ENCODE data around the gene ERGIC2. TPM values are rescaled to one million over a fixed set of nuclear protein-coding genes. Genes with fewer than 3 reads are reported as not detected.
"Not testable (repeated sequence)": the region's sequence is repeated elsewhere in the genome, so short reads cannot be mapped to it uniquely, and the experiment has no call there.

ERGIC2 gene
- total and polyA plus RNA-seq, 9 donors, result 53.5 to 81.6 (median 59.7) TPM

- H3K27ac ChIP-seq (ENCODE audit: low read length), result no peak overlapping the region
- H3K4me3 ChIP-seq (ENCODE audit: low read length), result no peak overlapping the region
- no peaks in the 10 kb centered on the region for H3K27me3 ChIP-seq (ENCODE audit: control insufficient read depth, insufficient read depth, low read length)
- 44% methylated on average over 3 of the region's 4 CpGs for WGBS (ENCODE audit: insufficient coverage)
- no peak for DNase-seq
- H3K4me1 ChIP-seq (ENCODE audit: control insufficient read depth, insufficient read depth, low read length), result no peaks in the 10 kb centered on the region
- no peaks in the 10 kb centered on the region for H3K9me3 ChIP-seq (replicated peaks; ENCODE audit: control insufficient read depth, low read depth, low read length)
- no peaks in the 10 kb centered on the region for H3K36me3 ChIP-seq (ENCODE audit: control insufficient read depth, insufficient read depth, low read length)
Observed at GRCh38 chr12:29415111-29415510, 34.1 kb upstream of the ERGIC2 start.

DNA sequence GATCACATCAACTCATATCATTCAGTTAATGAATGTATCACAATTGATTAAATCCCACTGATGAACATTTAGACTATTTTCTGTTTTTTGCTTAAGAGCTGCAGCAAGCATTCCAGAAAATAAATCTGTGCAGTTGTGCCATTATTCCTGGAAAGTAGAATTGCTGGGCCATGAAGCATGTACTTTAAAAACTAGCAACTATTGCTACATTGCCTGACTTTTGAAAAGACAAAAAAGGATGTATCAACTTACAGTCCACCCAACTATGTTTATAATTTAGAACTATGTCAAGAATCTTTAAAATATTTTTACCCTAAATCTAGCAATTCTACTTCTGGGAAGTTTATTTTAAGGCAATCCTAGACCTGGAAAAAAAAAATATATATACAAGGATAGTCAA, 33.4 kb upstream of the ERGIC2 start:
- Histone ChIP-seq H3K27ac (ENCODE audit: low read length) (no peak overlapping the region), H3K27me3 (ENCODE audit: control insufficient read depth, insufficient read depth, low read length) (no peaks in the 10 kb centered on the region), H3K4me3 (ENCODE audit: low read length) (no peak overlapping the region), H3K9me3 (replicated peaks; ENCODE audit: control insufficient read depth, low read depth, low read length) (no peaks in the 10 kb centered on the region), H3K36me3 (ENCODE audit: control insufficient read depth, insufficient read depth, low read length) (no peaks in the 10 kb centered on the region), H3K4me1 (ENCODE audit: control insufficient read depth, insufficient read depth, low read length) (no peaks in the 10 kb centered on the region)
- DNase-seq, result no peak

DNA sequence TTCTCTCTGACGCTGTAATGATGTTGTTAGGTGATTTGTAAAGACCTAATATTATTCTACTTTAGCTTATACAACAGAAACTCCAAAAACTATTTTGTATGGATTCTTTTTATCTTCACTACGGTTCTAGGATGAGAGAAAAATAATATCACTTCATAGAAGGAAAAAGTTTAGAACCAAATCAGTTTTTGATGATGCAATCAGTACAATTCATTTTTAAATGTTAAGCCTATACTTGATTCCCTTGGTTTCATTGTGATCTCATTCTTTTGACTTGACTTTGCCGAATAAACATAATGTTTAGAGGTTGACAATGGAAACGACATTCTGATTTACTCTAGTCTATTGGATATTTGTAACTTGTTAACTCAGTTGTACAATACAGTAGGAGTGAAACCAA, 24.6 kb upstream of the ERGIC2 start:
- H3K27me3 ChIP-seq (ENCODE audit: control insufficient read depth, insufficient read depth, low read length), result no peaks in the 10 kb centered on the region
- H3K4me1 ChIP-seq (ENCODE audit: control insufficient read depth, insufficient read depth, low read length), result no peaks in the 10 kb centered on the region
- no CpG with 5 or more reads among the region's 4 CpGs for WGBS (ENCODE audit: insufficient coverage)
- no peaks in the 10 kb centered on the region for H3K36me3 ChIP-seq (ENCODE audit: control insufficient read depth, insufficient read depth, low read length)
- DNase-seq, result no peak
- no peaks in the 10 kb centered on the region for H3K9me3 ChIP-seq (replicated peaks; ENCODE audit: control insufficient read depth, low read depth, low read length)
- no peak overlapping the region for H3K4me3 ChIP-seq (ENCODE audit: low read length)
- H3K27ac ChIP-seq (ENCODE audit: low read length), result no peak overlapping the region

GRCh38 chr12:29403991-29404390, 23.0 kb upstream of the ERGIC2 start:
- no peak overlapping the region for H3K4me3 ChIP-seq (ENCODE audit: low read length)
- H3K4me1 ChIP-seq (ENCODE audit: control insufficient read depth, insufficient read depth, low read length), result no peaks in the 10 kb centered on the region
- no peaks in the 10 kb centered on the region for H3K36me3 ChIP-seq (ENCODE audit: control insufficient read depth, insufficient read depth, low read length)
- H3K9me3 ChIP-seq (replicated peaks; ENCODE audit: control insufficient read depth, low read depth, low read length), result no peaks in the 10 kb centered on the region
- H3K27ac ChIP-seq (ENCODE audit: low read length), result no peak overlapping the region
- WGBS (ENCODE audit: insufficient coverage), result 80% methylated on average over 2 of the region's 4 CpGs
- no peak for DNase-seq
- H3K27me3 ChIP-seq (ENCODE audit: control insufficient read depth, insufficient read depth, low read length), result no peaks in the 10 kb centered on the region

- Histone ChIP-seq H3K27ac (ENCODE audit: low read length) (no peak overlapping the region), H3K4me1 (ENCODE audit: control insufficient read depth, insufficient read depth, low read length) (no peaks in the 10 kb centered on the region), H3K36me3 (ENCODE audit: control insufficient read depth, insufficient read depth, low read length) (no peaks in the 10 kb centered on the region), H3K9me3 (replicated peaks; ENCODE audit: control insufficient read depth, low read depth, low read length) (no peaks in the 10 kb centered on the region), H3K27me3 (ENCODE audit: control insufficient read depth, insufficient read depth, low read length) (no peaks in the 10 kb centered on the region), H3K4me3 (ENCODE audit: low read length) (no peak overlapping the region)
- DNase-seq, result no peak
Observed at GRCh38 chr12:29402437-29402836, 21.5 kb upstream of the ERGIC2 start.

GRCh38 chr12:29398495-29398894, 17.5 kb upstream of the ERGIC2 start:
- no peak for DNase-seq
- Histone ChIP-seq H3K4me1 (ENCODE audit: control insufficient read depth, insufficient read depth, low read length) (no peaks in the 10 kb centered on the region), H3K27me3 (ENCODE audit: control insufficient read depth, insufficient read depth, low read length) (no peaks in the 10 kb centered on the region), H3K9me3 (replicated peaks; ENCODE audit: control insufficient read depth, low read depth, low read length) (no peaks in the 10 kb centered on the region), H3K27ac (ENCODE audit: low read length) (no peak overlapping the region), H3K36me3 (ENCODE audit: control insufficient read depth, insufficient read depth, low read length) (no peaks in the 10 kb centered on the region), H3K4me3 (ENCODE audit: low read length) (no peak overlapping the region)
- no CpG with 5 or more reads among the region's 1 CpG for WGBS (ENCODE audit: insufficient coverage)

DNA sequence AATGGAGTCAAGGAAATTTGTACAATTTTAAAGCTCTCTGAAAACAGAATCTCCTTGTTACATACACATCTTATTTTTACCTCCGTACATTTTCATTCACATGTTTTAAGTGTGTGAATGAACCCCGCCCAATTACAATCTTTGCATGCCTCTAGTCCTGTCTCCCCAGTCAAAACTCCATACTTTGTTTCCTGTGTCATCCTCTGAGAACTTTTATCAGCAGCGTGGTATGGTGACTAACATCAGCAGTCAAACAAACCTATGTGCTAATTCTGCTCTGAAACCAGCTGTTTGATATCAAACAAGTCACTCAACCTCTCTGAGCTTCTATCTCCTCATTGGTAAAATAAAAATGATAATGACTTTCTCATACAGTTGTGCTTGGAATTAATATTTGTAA, 15.8 kb upstream of the ERGIC2 start:
- no peaks in the 10 kb centered on the region for H3K27me3 ChIP-seq (ENCODE audit: control insufficient read depth, insufficient read depth, low read length)
- no peaks in the 10 kb centered on the region for H3K4me1 ChIP-seq (ENCODE audit: control insufficient read depth, insufficient read depth, low read length)
- WGBS (ENCODE audit: insufficient coverage), result 89% methylated on average over 2 of the region's 3 CpGs
- no peaks in the 10 kb centered on the region for H3K36me3 ChIP-seq (ENCODE audit: control insufficient read depth, insufficient read depth, low read length)
- no peak for DNase-seq
- H3K27ac ChIP-seq (ENCODE audit: low read length), result no peak overlapping the region
- no peak overlapping the region for H3K4me3 ChIP-seq (ENCODE audit: low read length)
- no peaks in the 10 kb centered on the region for H3K9me3 ChIP-seq (replicated peaks; ENCODE audit: control insufficient read depth, low read depth, low read length)

- no peaks in the 10 kb centered on the region for H3K36me3 ChIP-seq (ENCODE audit: control insufficient read depth, insufficient read depth, low read length)
- no peak overlapping the region for H3K27ac ChIP-seq (ENCODE audit: low read length)
- H3K4me1 ChIP-seq (ENCODE audit: control insufficient read depth, insufficient read depth, low read length), result no peaks in the 10 kb centered on the region
- no peak overlapping the region for H3K4me3 ChIP-seq (ENCODE audit: low read length)
- no peaks in the 10 kb centered on the region for H3K9me3 ChIP-seq (replicated peaks; ENCODE audit: control insufficient read depth, low read depth, low read length)
- H3K27me3 ChIP-seq (ENCODE audit: control insufficient read depth, insufficient read depth, low read length), result no peaks in the 10 kb centered on the region
- WGBS (ENCODE audit: insufficient coverage), result 50% methylated on average over 1 of the region's 1 CpG
- no peak for DNase-seq
Observed at GRCh38 chr12:29395356-29395755, 14.4 kb upstream of the ERGIC2 start.

DNA sequence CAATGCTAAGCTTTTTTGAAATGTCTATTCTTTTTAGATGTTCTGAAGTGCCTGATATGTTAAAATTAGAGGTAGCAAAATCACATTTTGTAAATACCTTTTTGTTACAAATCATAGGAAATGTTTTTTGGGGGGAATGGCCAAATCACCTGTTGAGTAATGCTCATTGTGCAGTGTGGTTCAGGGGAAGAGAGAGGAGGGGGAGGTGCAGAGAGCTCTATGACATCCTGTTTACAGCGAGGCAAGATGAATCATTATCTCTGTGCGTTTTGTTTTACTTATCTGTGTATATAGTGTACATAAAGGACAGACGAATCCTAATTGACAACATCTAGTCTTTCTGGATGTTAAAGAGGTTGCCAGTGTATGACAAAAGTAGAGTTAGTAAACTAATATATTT, 9.4 kb upstream of the ERGIC2 start:
- H3K27me3 ChIP-seq (ENCODE audit: control insufficient read depth, insufficient read depth, low read length); H3K9me3 ChIP-seq (replicated peaks; ENCODE audit: control insufficient read depth, low read depth, low read length); H3K27ac ChIP-seq (ENCODE audit: low read length); H3K4me1 ChIP-seq (ENCODE audit: control insufficient read depth, insufficient read depth, low read length); H3K36me3 ChIP-seq (ENCODE audit: control insufficient read depth, insufficient read depth, low read length); H3K4me3 ChIP-seq (ENCODE audit: low read length); DNase-seq: not testable (repeated sequence)
- no CpG with 5 or more reads among the region's 3 CpGs for WGBS (ENCODE audit: insufficient coverage)

GRCh38 chr12:29389295-29389919, 8.4 kb upstream of the ERGIC2 start:
- no peaks in the 10 kb centered on the region for H3K27me3 ChIP-seq (ENCODE audit: control insufficient read depth, insufficient read depth, low read length)
- no peak overlapping the region for H3K27ac ChIP-seq (ENCODE audit: low read length)
- H3K9me3 ChIP-seq (replicated peaks; ENCODE audit: control insufficient read depth, low read depth, low read length), result no peaks in the 10 kb centered on the region
- WGBS (ENCODE audit: insufficient coverage), result 91% methylated on average over 59 of the region's 65 CpGs
- no peaks in the 10 kb centered on the region for H3K4me1 ChIP-seq (ENCODE audit: control insufficient read depth, insufficient read depth, low read length)
- H3K4me3 ChIP-seq (ENCODE audit: low read length), result no peak overlapping the region
- DNase-seq, result no peak
- H3K36me3 ChIP-seq (ENCODE audit: control insufficient read depth, insufficient read depth, low read length), result no peaks in the 10 kb centered on the region

GRCh38 chr12:29386084-29386680, 5.2 kb upstream of the ERGIC2 start:
- not testable (repeated sequence) for H3K27me3 ChIP-seq (ENCODE audit: control insufficient read depth, insufficient read depth, low read length); H3K9me3 ChIP-seq (replicated peaks; ENCODE audit: control insufficient read depth, low read depth, low read length); H3K4me1 ChIP-seq (ENCODE audit: control insufficient read depth, insufficient read depth, low read length); H3K4me3 ChIP-seq (ENCODE audit: low read length); H3K27ac ChIP-seq (ENCODE audit: low read length); DNase-seq; H3K36me3 ChIP-seq (ENCODE audit: control insufficient read depth, insufficient read depth, low read length)
- 94% methylated on average over 34 of the region's 36 CpGs for WGBS (ENCODE audit: insufficient coverage)

Data from muscle of leg (tissue), 11 donors.